SK-N-SH treated with all-trans-retinoic acid at 6 μM for 48 hours (cell line): ENCODE results near the gene GMCL2.

ENCODE experiments used
- CSDC2 ChIP-seq: fragments of 250-450 bp; sonication (Bioruptor Pico); IDR thresholded peaks from 2 replicates; pipeline ENCODE4 v1.5.0; 2020; ENCODE audit warnings: mild to moderate bottlenecking, moderate library complexity
- ESRRG ChIP-seq: fragments of 250-450 bp; sonication (Bioruptor Pico); IDR thresholded peaks from 2 replicates; pipeline ENCODE4 v1.6.1; 2021; ENCODE audit warnings: mild to moderate bottlenecking
- PATZ1 ChIP-seq: fragments of 250-450 bp; sonication (Bioruptor Pico); IDR thresholded peaks from 2 replicates; pipeline ENCODE4 v1.8.0; 2020; ENCODE audit warnings: mild to moderate bottlenecking, moderate library complexity, borderline replicate concordance
- PPARA ChIP-seq: fragments of 250-450 bp; sonication (Bioruptor Pico); IDR thresholded peaks from 2 replicates; pipeline ENCODE4 v1.5.0; 2020; ENCODE audit warnings: mild to moderate bottlenecking, borderline replicate concordance
- ZFP30 ChIP-seq: fragments of 450-650 bp; formaldehyde crosslinking; IDR thresholded peaks from 2 replicates; pipeline ENCODE4 v1.5.0; 2022; ENCODE audit warnings: mild to moderate bottlenecking, moderate library complexity
- TF ChIP-seq, protein P1 (sequence below): fragments of 250-450 bp; sonication (Bioruptor Pico); IDR thresholded peaks from 2 replicates; pipeline ENCODE4 v1.5.0; 2020; ENCODE audit warnings: mild to moderate bottlenecking, moderate library complexity

- TF ChIP-seq PATZ1 (CRISPR knock-in tag) (no peak), ZFP30 (no peak), CSDC2 (CRISPR knock-in tag) (no peak), ESRRG (CRISPR knock-in tag) (no peak), PPARA (CRISPR knock-in tag) (no peak)
- TF ChIP-seq, protein P1, sequence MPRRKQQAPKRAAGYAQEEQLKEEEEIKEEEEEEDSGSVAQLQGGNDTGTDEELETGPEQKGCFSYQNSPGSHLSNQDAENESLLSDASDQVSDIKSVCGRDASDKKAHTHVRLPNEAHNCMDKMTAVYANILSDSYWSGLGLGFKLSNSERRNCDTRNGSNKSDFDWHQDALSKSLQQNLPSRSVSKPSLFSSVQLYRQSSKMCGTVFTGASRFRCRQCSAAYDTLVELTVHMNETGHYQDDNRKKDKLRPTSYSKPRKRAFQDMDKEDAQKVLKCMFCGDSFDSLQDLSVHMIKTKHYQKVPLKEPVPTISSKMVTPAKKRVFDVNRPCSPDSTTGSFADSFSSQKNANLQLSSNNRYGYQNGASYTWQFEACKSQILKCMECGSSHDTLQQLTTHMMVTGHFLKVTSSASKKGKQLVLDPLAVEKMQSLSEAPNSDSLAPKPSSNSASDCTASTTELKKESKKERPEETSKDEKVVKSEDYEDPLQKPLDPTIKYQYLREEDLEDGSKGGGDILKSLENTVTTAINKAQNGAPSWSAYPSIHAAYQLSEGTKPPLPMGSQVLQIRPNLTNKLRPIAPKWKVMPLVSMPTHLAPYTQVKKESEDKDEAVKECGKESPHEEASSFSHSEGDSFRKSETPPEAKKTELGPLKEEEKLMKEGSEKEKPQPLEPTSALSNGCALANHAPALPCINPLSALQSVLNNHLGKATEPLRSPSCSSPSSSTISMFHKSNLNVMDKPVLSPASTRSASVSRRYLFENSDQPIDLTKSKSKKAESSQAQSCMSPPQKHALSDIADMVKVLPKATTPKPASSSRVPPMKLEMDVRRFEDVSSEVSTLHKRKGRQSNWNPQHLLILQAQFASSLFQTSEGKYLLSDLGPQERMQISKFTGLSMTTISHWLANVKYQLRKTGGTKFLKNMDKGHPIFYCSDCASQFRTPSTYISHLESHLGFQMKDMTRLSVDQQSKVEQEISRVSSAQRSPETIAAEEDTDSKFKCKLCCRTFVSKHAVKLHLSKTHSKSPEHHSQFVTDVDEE (CRISPR knock-in tag): no peak
Observed at GRCh38 chr5:178235588-178235974, 48.4 kb upstream of the GMCL2 start.
